HEK293 (cell line): Measurements from ENCODE around the gene ETV1.

Experiments used
- CTCF ChIA-PET: fragments of 350-600 bp; formaldehyde crosslinking; extraction: SDS; loops from one replicate; lab custom pipeline; 2021; ENCODE audit warnings: antibody characterized with exemption; lab: Yijun Ruan, JAX
- POLR2A ChIA-PET: fragments of 300-600 bp; formaldehyde crosslinking; extraction: SDS; loops from one replicate; lab custom pipeline; 2020; ENCODE audit warnings: antibody characterized with exemption, inconsistent platforms; lab: Yijun Ruan, JAX
- H3K27ac ChIP-seq: fragments of 200-500 bp; sonication (Bioruptor generic); 2 replicates; pipeline ENCODE4 v1.5.1; 2014; ENCODE audit warnings: low read depth, low read length, control low read depth, inconsistent platforms; ENCODE audit errors: extremely low read depth
- H3K36me3 ChIP-seq, 2 experiments: fragments of 200-500 bp in 1 of 2; sonication (Bioruptor generic) in 1 of 2; 1 replicate in 1 of 2; 2 replicates in 1 of 2; pipeline ENCODE4 v1.5.1; 2014 to 2017; ENCODE audit warnings: inconsistent platforms in 2 of 2, low read length in 2 of 2; ENCODE audit not compliant: control insufficient read depth in 2 of 2, insufficient read depth in 1 of 2
- H3K4me1 ChIP-seq: fragments of 200-500 bp; sonication (Bioruptor generic); 2 replicates; pipeline ENCODE4 v1.5.1; 2014; ENCODE audit warnings: mild to moderate bottlenecking, low read length, inconsistent platforms; ENCODE audit not compliant: control insufficient read depth, insufficient read depth
- H3K4me3 ChIP-seq: 2 replicates; pipeline ENCODE4 v1.5.1; 2011; ENCODE audit warnings: low read depth, mild to moderate bottlenecking, control low read depth, low read length, moderate library complexity
- H3K9me3 ChIP-seq: fragments of 200-500 bp; sonication (Bioruptor generic); 2 replicates; pipeline ENCODE4 v1.5.1; 2014; ENCODE audit warnings: low read depth, low read length, inconsistent platforms; ENCODE audit not compliant: control insufficient read depth, insufficient read depth
- ATF2 ChIP-seq: fragments of 450-650 bp; formaldehyde crosslinking; IDR thresholded peaks from 2 replicates; pipeline ENCODE4 v1.5.1; 2016; ENCODE audit warnings: missing biosample characterization, missing genetic modification characterization, low read depth
- BCL6B ChIP-seq: fragments of 450-650 bp; formaldehyde crosslinking; IDR thresholded peaks from 2 replicates; pipeline ENCODE4 v1.5.1; 2017; ENCODE audit warnings: missing biosample characterization, missing genetic modification characterization
- CTCF ChIP-seq: fragments of 450-650 bp; formaldehyde crosslinking; IDR thresholded peaks from 2 replicates; pipeline ENCODE4 v1.5.1; 2016; ENCODE audit warnings: missing biosample characterization, missing genetic modification characterization
- KLF17 ChIP-seq: fragments of 450-650 bp; formaldehyde crosslinking; IDR thresholded peaks from 2 replicates; pipeline ENCODE4 v1.5.1; 2016; ENCODE audit warnings: missing biosample characterization, missing genetic modification characterization
- KLF9 ChIP-seq: fragments of 450-650 bp; formaldehyde crosslinking; IDR thresholded peaks from 2 replicates; pipeline ENCODE4 v1.5.1; 2016; ENCODE audit warnings: missing biosample characterization, missing genetic modification characterization, low read depth
- MZF1 ChIP-seq: fragments of 450-650 bp; formaldehyde crosslinking; IDR thresholded peaks from 2 replicates; pipeline ENCODE4 v1.5.1; 2017; ENCODE audit warnings: missing biosample characterization, missing genetic modification characterization, borderline replicate concordance
- PRDM2 ChIP-seq: fragments of 450-650 bp; formaldehyde crosslinking; IDR thresholded peaks from 2 replicates; pipeline ENCODE4 v1.5.1; 2016; ENCODE audit warnings: missing biosample characterization, missing genetic modification characterization, borderline replicate concordance
- TCF7L2 ChIP-seq: IDR thresholded peaks from 2 replicates; pipeline ENCODE4 v1.6.1; 2011; ENCODE audit warnings: low read depth, mild to moderate bottlenecking, inconsistent platforms, low read length, moderate library complexity, borderline replicate concordance
- TRIM28 ChIP-seq: IDR thresholded peaks from 2 replicates; pipeline ENCODE4 v1.6.1; 2011; ENCODE audit warnings: low read length, control low read depth, borderline replicate concordance
- ZBTB1 ChIP-seq: fragments of 450-650 bp; formaldehyde crosslinking; IDR thresholded peaks from 2 replicates; pipeline ENCODE4 v1.5.1; 2016; ENCODE audit warnings: missing biosample characterization, missing genetic modification characterization
- ZBTB44 ChIP-seq: fragments of 450-650 bp; IDR thresholded peaks from 2 replicates; pipeline ENCODE4 v1.5.1; 2018; ENCODE audit warnings: missing biosample characterization, mild to moderate bottlenecking, missing genetic modification characterization
- ZNF292 ChIP-seq: fragments of 450-650 bp; formaldehyde crosslinking; IDR thresholded peaks from 2 replicates; pipeline ENCODE4 v1.5.1; 2016; ENCODE audit warnings: low read depth, missing biosample characterization, missing genetic modification characterization, borderline replicate concordance
- ZNF391 ChIP-seq: fragments of 450-650 bp; formaldehyde crosslinking; IDR thresholded peaks from 2 replicates; pipeline ENCODE4 v1.5.1; 2016; ENCODE audit warnings: low read depth, missing biosample characterization, missing genetic modification characterization, borderline replicate concordance
- ZNF514 ChIP-seq: fragments of 450-650 bp; formaldehyde crosslinking; IDR thresholded peaks from 2 replicates; pipeline ENCODE4 v1.5.1; 2016; ENCODE audit warnings: missing biosample characterization, missing genetic modification characterization
- ZNF555 ChIP-seq: fragments of 450-650 bp; formaldehyde crosslinking; conservative IDR thresholded peaks from 2 replicates; pipeline ENCODE4 v1.5.1; 2017; ENCODE audit warnings: missing biosample characterization, mild to moderate bottlenecking, missing genetic modification characterization, inconsistent platforms
- ZNF830 ChIP-seq: fragments of 450-650 bp; IDR thresholded peaks from 2 replicates; pipeline ENCODE4 v1.5.0; 2018; ENCODE audit warnings: missing biosample characterization, missing genetic modification characterization, low read depth, mild to moderate bottlenecking, moderate library complexity

Gene ETV1

GRCh38 chr7:13948019-13948801 lies 41.3 kb downstream of the ETV1 start:
- H3K27ac ChIP-seq: no peak overlapping the region
- TF ChIP-seq TCF7L2 (0 out of 2 replicates have a peak, but pooled peaks have one; percentile 25), ZNF514 (tag by site-specific recombination) (no peak), TRIM28 (0 out of 2 replicates have a peak, but pooled peaks have one; percentile 14)
- CTCF ChIA-PET: interaction anchor here (0.6 kb wide), 2 partner anchors 17 to 529 kb away, joined by 3 read pairs; no protein-coding TSS in a partner anchor

GRCh38 chr7:13947535-13947934 lies 41.9 kb downstream of the ETV1 start:
- ChIA-PET POLR2A (no interaction called here), CTCF (no interaction called here)
- no peak overlapping the region for H3K4me3 ChIP-seq
- H3K27ac ChIP-seq: no peak overlapping the region
- H3K9me3 ChIP-seq: no peaks in the 10 kb centered on the region
- peaks cover 17% of the 10 kb centered on the region for H3K4me1 ChIP-seq
- TF ChIP-seq MZF1 (no peak), ZNF391 (no peak), ATF2 (tag by site-specific recombination) (no peak), ZNF830 (tag by site-specific recombination) (no peak), ZBTB1 (tag by site-specific recombination) (no peak), ZNF292 (tag by site-specific recombination) (no peak), ZBTB44 (tag by site-specific recombination) (no peak), CTCF (tag by site-specific recombination) (no peak), BCL6B (tag by site-specific recombination) (no peak), KLF9 (tag by site-specific recombination) (no peak), ZNF555 (tag by site-specific recombination) (no peak), KLF17 (tag by site-specific recombination) (no peak), PRDM2 (tag by site-specific recombination) (no peak)
- H3K36me3 ChIP-seq: no peaks in the 10 kb centered on the region

More at GRCh38 chr7:13948019-13948801, 41.3 kb downstream of the ETV1 start:
- Histone ChIP-seq H3K9me3 (no peaks in the 10 kb centered on the region), H3K4me1 (peaks cover 17% of the 10 kb centered on the region), H3K4me3 (no peak overlapping the region), H3K36me3 (no peaks in the 10 kb centered on the region)
- POLR2A ChIA-PET: no interaction called here
